Vagina (tissue), 2 donors: ENCODE measurements around the gene ETV5.

Source experiments
- POLR2A ChIP-seq, 2 donors: fragments of 450-650 bp; IDR thresholded peaks; one replicate each; pipeline ENCODE4 v1.6.1; 2017; ENCODE audit warnings: antibody characterized with exemption in 2 of 2, mild to moderate bottlenecking in 2 of 2, moderate library complexity in 2 of 2
- POLR2AphosphoS5 ChIP-seq, 2 donors: sonication (generic); formaldehyde crosslinking; IDR thresholded peaks; one replicate each; pipeline ENCODE4 v1.9.0; 2017; ENCODE audit warnings: antibody characterized with exemption in 2 of 2, mild to moderate bottlenecking in 2 of 2, low read depth in 1 of 2; ENCODE audit not compliant: insufficient read depth in 1 of 2
- TF ChIP-seq, protein P1 (sequence below), 3 experiments: fragments of 450-650 bp in 2 of 3; fragments of 200-600 bp in 1 of 3; sonication (generic) in 1 of 3; IDR thresholded peaks; one replicate each; pipeline ENCODE4 v1.5.1; 2017 to 2019; ENCODE audit warnings: antibody characterized with exemption in 3 of 3, mild to moderate bottlenecking in 2 of 3, moderate library complexity in 2 of 3

DNA sequence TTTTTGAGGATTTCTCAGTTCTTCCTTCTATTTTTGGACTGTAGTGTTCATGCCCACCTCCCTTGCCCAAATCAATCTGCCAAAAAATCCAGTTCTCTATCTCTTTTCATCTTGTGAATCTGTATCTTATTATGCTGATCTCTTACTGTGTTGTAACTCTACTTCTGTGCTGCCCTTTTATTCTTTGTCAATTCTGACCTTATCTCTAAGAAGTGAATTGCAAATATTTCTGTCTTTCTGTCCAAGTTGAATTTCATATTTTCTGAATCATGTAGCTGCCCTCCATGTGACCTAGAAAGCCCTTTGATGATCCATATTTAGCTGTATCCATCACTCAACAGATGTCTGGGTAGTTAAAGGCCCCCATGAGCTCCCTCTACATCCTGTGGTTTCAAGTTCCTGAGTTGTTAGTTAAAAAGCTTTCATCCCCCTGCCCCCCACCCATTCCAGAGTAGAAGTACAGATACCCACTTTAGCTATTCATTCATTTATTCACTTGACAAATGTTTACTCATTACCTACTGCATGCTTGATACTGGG lies 33.6 kb upstream of the ETV5 start:
- TF ChIP-seq, protein P1, sequence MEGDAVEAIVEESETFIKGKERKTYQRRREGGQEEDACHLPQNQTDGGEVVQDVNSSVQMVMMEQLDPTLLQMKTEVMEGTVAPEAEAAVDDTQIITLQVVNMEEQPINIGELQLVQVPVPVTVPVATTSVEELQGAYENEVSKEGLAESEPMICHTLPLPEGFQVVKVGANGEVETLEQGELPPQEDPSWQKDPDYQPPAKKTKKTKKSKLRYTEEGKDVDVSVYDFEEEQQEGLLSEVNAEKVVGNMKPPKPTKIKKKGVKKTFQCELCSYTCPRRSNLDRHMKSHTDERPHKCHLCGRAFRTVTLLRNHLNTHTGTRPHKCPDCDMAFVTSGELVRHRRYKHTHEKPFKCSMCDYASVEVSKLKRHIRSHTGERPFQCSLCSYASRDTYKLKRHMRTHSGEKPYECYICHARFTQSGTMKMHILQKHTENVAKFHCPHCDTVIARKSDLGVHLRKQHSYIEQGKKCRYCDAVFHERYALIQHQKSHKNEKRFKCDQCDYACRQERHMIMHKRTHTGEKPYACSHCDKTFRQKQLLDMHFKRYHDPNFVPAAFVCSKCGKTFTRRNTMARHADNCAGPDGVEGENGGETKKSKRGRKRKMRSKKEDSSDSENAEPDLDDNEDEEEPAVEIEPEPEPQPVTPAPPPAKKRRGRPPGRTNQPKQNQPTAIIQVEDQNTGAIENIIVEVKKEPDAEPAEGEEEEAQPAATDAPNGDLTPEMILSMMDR (IDR thresholded peaks at IDR 0.05) = no peak
- no peak for TF ChIP-seq POLR2AphosphoS5 (IDR thresholded peaks at IDR 0.05; ENCODE audit: insufficient read depth in 1 of 2, low read depth in 1 of 2)
- no peak for TF ChIP-seq POLR2A (IDR thresholded peaks at IDR 0.05)
